OCI-LY3 (cell line): ENCODE measurements around the gene DCDC2.

ENCODE experiments used
- CTCF ChIP-seq: fragments of 200-600, 300-600 bp; sonication (generic); IDR thresholded peaks from 2 replicates; pipeline ENCODE4 v1.5.1; 2014; ENCODE audit warnings: antibody characterized with exemption, low read length, low read depth
- EZH2phosphoT487 ChIP-seq: fragments of 200-600 bp; shearing (Covaris generic); IDR thresholded peaks from 2 replicates; pipeline ENCODE4 v1.6.1; 2018; ENCODE audit warnings: antibody characterized with exemption, mixed run types, low read depth

GRCh38 chr6:24296944-24297343 lies 60.9 kb downstream of the DCDC2 start:
- no peak for TF ChIP-seq CTCF
- TF ChIP-seq EZH2phosphoT487 = no peak
